Subcutaneous adipose tissue (tissue), 4 donors: ENCODE measurements around the gene LRATD1. TPM values are rescaled to one million over a fixed set of nuclear protein-coding genes. Genes with fewer than 3 reads are reported as not detected.

Experiments used
- CTCF ChIP-seq: fragments of 450-650 bp; IDR thresholded peaks from one replicate; pipeline ENCODE4 v1.5.1; 2016; ENCODE audit warnings: low read depth, mild to moderate bottlenecking, control low read depth, antibody characterized with exemption, moderate library complexity
- total RNA-seq, 4 donors: library from RNA; depleted of rRNA; stranded (reverse); fragments of >200 nt; gene quantifications; one replicate each; pipeline ENCODE4 v1.1.0, GENCODE V29; 2016

LRATD1 gene
- total RNA-seq, 4 donors from 2014 or later: 0.44 to 1.5 (median 1.2) TPM

GRCh38 chr2:14621906-14622549 is 10.5 kb upstream of the LRATD1 start:
- TF ChIP-seq CTCF: no peak

- no peak for TF ChIP-seq CTCF
Measured at GRCh38 chr2:14623237-14623636, 9.3 kb upstream of the LRATD1 start.

- TF ChIP-seq CTCF: no peak
Measured at GRCh38 chr2:14626873-14627272, 5.6 kb upstream of the LRATD1 start.

- TF ChIP-seq CTCF: no peak
Measured at GRCh38 chr2:14628901-14629300, 3.6 kb upstream of the LRATD1 start.

DNA sequence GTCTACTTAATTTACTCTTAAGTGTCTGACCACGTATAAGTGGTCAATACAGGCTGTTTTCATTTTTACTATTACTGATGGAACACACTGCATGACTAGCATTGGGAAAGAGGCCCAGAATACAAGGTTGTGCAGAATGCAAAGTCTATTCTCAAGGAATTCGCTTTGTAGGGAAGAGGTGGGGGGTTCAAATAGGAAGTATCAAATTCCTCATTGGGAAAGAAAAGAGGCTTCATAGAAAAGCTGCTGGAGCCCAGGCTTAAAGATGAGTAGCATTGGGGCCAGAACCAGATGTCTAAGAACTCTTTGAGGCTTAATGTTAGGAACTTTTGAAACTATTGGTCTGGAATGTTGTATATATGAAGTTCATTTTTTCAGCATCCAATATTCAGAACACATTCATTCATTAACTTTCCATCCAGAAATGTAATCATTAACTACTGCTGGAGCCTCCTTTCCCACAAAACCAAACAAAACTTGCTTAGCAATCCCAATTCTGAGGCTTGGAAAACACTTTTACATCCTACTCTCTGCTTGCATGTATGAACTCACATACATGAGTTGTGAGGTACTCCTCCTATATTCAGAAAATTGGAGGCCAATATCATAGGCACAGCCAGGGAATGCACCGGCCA is 994 bp upstream of the LRATD1 start:
- no peak for TF ChIP-seq CTCF

DNA sequence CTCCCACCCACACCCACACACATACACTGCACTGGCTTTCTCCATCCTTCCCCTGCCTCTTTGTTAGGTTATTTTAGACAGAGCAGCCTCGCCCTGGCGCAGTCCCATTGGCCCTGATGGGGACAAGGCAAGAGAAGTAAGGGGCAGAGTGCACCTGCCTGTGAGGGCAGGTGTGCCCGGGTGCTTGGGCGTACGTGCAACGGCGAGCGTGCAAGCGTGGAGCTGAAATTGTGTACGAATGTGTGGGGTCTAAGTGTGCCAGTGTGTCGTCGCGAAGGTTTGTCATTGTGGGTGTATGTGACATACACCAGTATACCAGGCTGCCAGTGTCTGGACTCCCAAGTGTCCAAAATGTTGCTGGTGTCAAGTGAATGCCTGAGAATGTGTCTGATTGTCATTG is 544 bp downstream of the LRATD1 start:
- TF ChIP-seq CTCF: no peak

- TF ChIP-seq CTCF: no peak
Measured at GRCh38 chr2:14633461-14634181, 1.1 kb downstream of the LRATD1 start.
